ENCODE measurements around the gene KRTAP5-3.

KRTAP5-3 gene

GRCh38 chr11:1565173-1565903, 42.9 kb downstream of the KRTAP5-3 start:
- Histone ChIP-seq H3K79me1 (replicated peaks; ENCODE audit: low read length, poor library complexity, severe bottlenecking) (peaks cover 17% of the 10 kb centered on the region), H3K27ac (ENCODE audit: low read length, poor library complexity, severe bottlenecking) (no peak overlapping the region), H2AK5ac (ENCODE audit: low read length, severe bottlenecking) (no peak overlapping the region), H3K27me3 (ENCODE audit: control insufficient read depth in 1 of 2, insufficient read depth in 1 of 2, low read length in 2 of 2) (peaks cover 0 to 45% of the 10 kb centered on the region in 2 experiments), H2BK15ac (ENCODE audit: low read depth, poor library complexity, severe bottlenecking) (no peak overlapping the region), H2BK12ac (ENCODE audit: low read length in 2 of 2) (peak overlapping the region in 1 of 2 experiments; percentile 38), H2BK120ac (ENCODE audit: low read depth, low read length) (no peak overlapping the region), H3K4me3 (ENCODE audit: insufficient read depth in 1 of 2, low read depth in 1 of 2, low read length in 2 of 2) (no peak overlapping the region), H3K9me3 (ENCODE audit: control insufficient read depth, low read length) (no peaks in the 10 kb centered on the region), H2BK5ac (ENCODE audit: low read depth, low read length, poor library complexity, severe bottlenecking) (no peak overlapping the region), H3K4me1 (ENCODE audit: control insufficient read depth, insufficient read depth, low read depth, low read length) (peaks cover 36% of the 10 kb centered on the region), H4K91ac (ENCODE audit: low read length) (no peak overlapping the region), H3K14ac (ENCODE audit: low read length in 2 of 2) (no peak overlapping the region), H3K23ac (ENCODE audit: low read length in 2 of 2) (no peak overlapping the region), H2AFZ (ENCODE audit: low read depth, low read length) (no peak overlapping the region), H3K9ac (ENCODE audit: low read length) (no peak overlapping the region), H3K4ac (ENCODE audit: low read depth in 1 of 2, low read length in 2 of 2) (no peak overlapping the region), H3K36me3 (ENCODE audit: control insufficient read depth in 1 of 2, insufficient read depth in 2 of 2, low read depth in 1 of 2, low read length in 2 of 2) (peaks cover 0 to 72% of the 10 kb centered on the region in 2 experiments), H3K18ac (ENCODE audit: low read depth in 1 of 2, low read length in 2 of 2) (no peak overlapping the region), H3K4me2 (ENCODE audit: low read length, poor library complexity, severe bottlenecking) (no peak overlapping the region), H4K8ac (ENCODE audit: low read length) (no peak overlapping the region)
- no peak for DNase-seq
- WGBS, result 91% methylated on average over 23 of the region's 28 CpGs

- H4K91ac ChIP-seq (ENCODE audit: low read length), result no peak overlapping the region
- H3K36me3 ChIP-seq (ENCODE audit: control insufficient read depth in 1 of 2, insufficient read depth in 2 of 2, low read depth in 1 of 2, low read length in 2 of 2), result peaks cover 0 to 79% of the 10 kb centered on the region in 2 experiments
- H2BK120ac ChIP-seq (ENCODE audit: low read depth, low read length), result no peak overlapping the region
- peaks cover 17% of the 10 kb centered on the region for H3K79me1 ChIP-seq (replicated peaks; ENCODE audit: low read length, poor library complexity, severe bottlenecking)
- 25% methylated on average over 16 of the region's 16 CpGs for WGBS
- peaks cover 0 to 46% of the 10 kb centered on the region in 2 experiments for H3K27me3 ChIP-seq (ENCODE audit: control insufficient read depth in 1 of 2, insufficient read depth in 1 of 2, low read length in 2 of 2)
- no peaks in the 10 kb centered on the region for H3K9me3 ChIP-seq (ENCODE audit: control insufficient read depth, low read length)
- peak overlapping the region in 1 of 2 experiments; percentile 38 for H2BK12ac ChIP-seq (ENCODE audit: low read length in 2 of 2)
- H2BK15ac ChIP-seq (ENCODE audit: low read depth, poor library complexity, severe bottlenecking), result no peak overlapping the region
- no peak overlapping the region for H3K18ac ChIP-seq (ENCODE audit: low read depth in 1 of 2, low read length in 2 of 2)
- H3K9ac ChIP-seq (ENCODE audit: low read length), result no peak overlapping the region
- H3K23ac ChIP-seq (ENCODE audit: low read length in 2 of 2), result no peak overlapping the region
- DNase-seq, result peak; percentile 83
- no peak overlapping the region for H3K4ac ChIP-seq (ENCODE audit: low read depth in 1 of 2, low read length in 2 of 2)
- H2AFZ ChIP-seq (ENCODE audit: low read depth, low read length), result no peak overlapping the region
- H3K27ac ChIP-seq (ENCODE audit: low read length, poor library complexity, severe bottlenecking), result no peak overlapping the region
- H3K4me2 ChIP-seq (ENCODE audit: low read length, poor library complexity, severe bottlenecking), result no peak overlapping the region
- no peak overlapping the region for H3K4me3 ChIP-seq (ENCODE audit: insufficient read depth in 1 of 2, low read depth in 1 of 2, low read length in 2 of 2)
- H3K14ac ChIP-seq (ENCODE audit: low read length in 2 of 2), result no peak overlapping the region
- H2BK5ac ChIP-seq (ENCODE audit: low read depth, low read length, poor library complexity, severe bottlenecking), result no peak overlapping the region
- no peak overlapping the region for H2AK5ac ChIP-seq (ENCODE audit: low read length, severe bottlenecking)
- H3K4me1 ChIP-seq (ENCODE audit: control insufficient read depth, insufficient read depth, low read depth, low read length), result peaks cover 35% of the 10 kb centered on the region
- no peak overlapping the region for H4K8ac ChIP-seq (ENCODE audit: low read length)
Observed at GRCh38 chr11:1564535-1565172, 43.6 kb downstream of the KRTAP5-3 start.

DNA sequence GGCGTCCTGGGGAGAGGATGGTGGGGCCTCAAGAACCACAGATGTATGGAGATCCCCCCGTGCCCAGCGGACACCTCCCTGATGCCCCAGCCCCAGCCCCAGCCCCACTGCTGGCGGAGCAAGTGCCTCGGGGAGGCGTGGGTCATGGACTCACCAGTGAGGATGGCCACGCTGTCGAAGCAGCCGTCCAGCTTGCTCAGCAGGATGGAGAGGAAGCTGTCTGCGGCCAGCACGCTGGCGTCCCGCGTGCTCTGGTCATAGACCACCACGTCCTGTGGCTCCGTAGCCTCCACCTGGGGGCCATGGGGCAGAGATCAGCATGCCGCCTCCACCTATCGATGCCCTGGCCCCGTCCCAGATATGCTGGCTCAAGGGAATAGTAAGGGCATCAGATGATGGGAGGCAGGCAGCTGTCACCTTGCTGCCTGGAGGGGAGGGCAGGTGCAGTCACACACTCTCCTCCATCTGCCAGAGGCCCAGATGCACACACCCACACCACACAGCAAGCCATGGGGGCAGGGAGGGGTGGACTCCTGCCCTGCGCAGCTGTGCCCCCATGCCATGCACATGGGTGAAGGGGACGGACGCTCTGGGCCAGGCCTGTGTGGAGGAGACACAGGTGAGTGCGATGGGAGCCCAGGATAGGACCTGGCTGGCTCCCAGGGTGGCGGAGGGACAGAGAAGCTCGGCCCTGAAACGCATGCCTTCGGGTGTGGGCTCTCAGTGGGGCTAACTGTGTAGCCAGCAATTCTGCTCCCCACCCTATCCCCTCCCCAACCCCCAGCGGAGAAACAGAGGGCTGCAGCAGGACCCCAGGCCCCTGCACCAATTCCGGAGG, 44.3 kb downstream of the KRTAP5-3 start:
- Histone ChIP-seq H2BK120ac (ENCODE audit: low read depth, low read length) (no peak overlapping the region), H3K23ac (ENCODE audit: low read length in 2 of 2) (peak overlapping the region in 1 of 2 experiments; percentile 1), H3K27me3 (ENCODE audit: control insufficient read depth in 1 of 2, insufficient read depth in 1 of 2, low read length in 2 of 2) (peaks cover 0 to 40% of the 10 kb centered on the region in 2 experiments), H2BK15ac (ENCODE audit: low read depth, poor library complexity, severe bottlenecking) (no peak overlapping the region), H2AFZ (ENCODE audit: low read depth, low read length) (no peak overlapping the region), H3K4me3 (ENCODE audit: insufficient read depth in 1 of 2, low read depth in 1 of 2, low read length in 2 of 2) (no peak overlapping the region), H3K4me2 (ENCODE audit: low read length, poor library complexity, severe bottlenecking) (no peak overlapping the region), H3K18ac (ENCODE audit: low read depth in 1 of 2, low read length in 2 of 2) (peak overlapping the region in 1 of 2 experiments; percentile 42), H3K4ac (ENCODE audit: low read depth in 1 of 2, low read length in 2 of 2) (no peak overlapping the region), H3K14ac (ENCODE audit: low read length in 2 of 2) (no peak overlapping the region), H3K9me3 (ENCODE audit: control insufficient read depth, low read length) (no peaks in the 10 kb centered on the region), H2BK5ac (ENCODE audit: low read depth, low read length, poor library complexity, severe bottlenecking) (no peak overlapping the region), H3K79me1 (replicated peaks; ENCODE audit: low read length, poor library complexity, severe bottlenecking) (peaks cover 14% of the 10 kb centered on the region), H3K27ac (ENCODE audit: low read length, poor library complexity, severe bottlenecking) (no peak overlapping the region), H2AK5ac (ENCODE audit: low read length, severe bottlenecking) (no peak overlapping the region), H3K4me1 (ENCODE audit: control insufficient read depth, insufficient read depth, low read depth, low read length) (peaks cover 40% of the 10 kb centered on the region), H2BK12ac (ENCODE audit: low read length in 2 of 2) (no peak overlapping the region), H3K9ac (ENCODE audit: low read length) (no peak overlapping the region), H3K36me3 (ENCODE audit: control insufficient read depth in 1 of 2, insufficient read depth in 2 of 2, low read depth in 1 of 2, low read length in 2 of 2) (peaks cover 0 to 79% of the 10 kb centered on the region in 2 experiments), H4K8ac (ENCODE audit: low read length) (no peak overlapping the region), H4K91ac (ENCODE audit: low read length) (no peak overlapping the region)
- 84% methylated on average over 29 of the region's 29 CpGs for WGBS
- DNase-seq, result no peak
